HepG2 (cell line): ENCODE data around the gene COA1.

Experiments used
- ZNF747 ChIP-seq: sonication (generic); formaldehyde crosslinking; IDR thresholded peaks from 2 replicates; pipeline ENCODE4 v1.8.1; 2023; ENCODE audit warnings: missing genetic modification reagents, mild to moderate bottlenecking, borderline replicate concordance
- TF ChIP-seq, protein P1 (sequence below), 2 experiments: fragments of 450-650 bp in 1 of 2; sonication (generic) in 1 of 2; formaldehyde crosslinking; IDR thresholded peaks; 2 replicates each; pipeline versions ENCODE4 v1.5.0 to v1.8.0; 2020 to 2022; ENCODE audit warnings: mild to moderate bottlenecking in 1 of 2, missing genetic modification reagents in 1 of 2
- TF ChIP-seq, protein P2 (sequence below): sonication (generic); formaldehyde crosslinking; IDR thresholded peaks from 2 replicates; pipeline ENCODE4 v1.5.0; 2020; ENCODE audit warnings: mild to moderate bottlenecking, missing genetic modification reagents, moderate library complexity

GRCh38 chr7:43593010-43593409, 136.3 kb downstream of the COA1 start:
- TF ChIP-seq, protein P1, sequence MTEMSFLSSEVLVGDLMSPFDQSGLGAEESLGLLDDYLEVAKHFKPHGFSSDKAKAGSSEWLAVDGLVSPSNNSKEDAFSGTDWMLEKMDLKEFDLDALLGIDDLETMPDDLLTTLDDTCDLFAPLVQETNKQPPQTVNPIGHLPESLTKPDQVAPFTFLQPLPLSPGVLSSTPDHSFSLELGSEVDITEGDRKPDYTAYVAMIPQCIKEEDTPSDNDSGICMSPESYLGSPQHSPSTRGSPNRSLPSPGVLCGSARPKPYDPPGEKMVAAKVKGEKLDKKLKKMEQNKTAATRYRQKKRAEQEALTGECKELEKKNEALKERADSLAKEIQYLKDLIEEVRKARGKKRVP (CRISPR knock-in tag; IDR thresholded peaks at IDR 0.05) = no peak
- no peak for TF ChIP-seq ZNF747 (CRISPR knock-in tag)
- TF ChIP-seq, protein P2, sequence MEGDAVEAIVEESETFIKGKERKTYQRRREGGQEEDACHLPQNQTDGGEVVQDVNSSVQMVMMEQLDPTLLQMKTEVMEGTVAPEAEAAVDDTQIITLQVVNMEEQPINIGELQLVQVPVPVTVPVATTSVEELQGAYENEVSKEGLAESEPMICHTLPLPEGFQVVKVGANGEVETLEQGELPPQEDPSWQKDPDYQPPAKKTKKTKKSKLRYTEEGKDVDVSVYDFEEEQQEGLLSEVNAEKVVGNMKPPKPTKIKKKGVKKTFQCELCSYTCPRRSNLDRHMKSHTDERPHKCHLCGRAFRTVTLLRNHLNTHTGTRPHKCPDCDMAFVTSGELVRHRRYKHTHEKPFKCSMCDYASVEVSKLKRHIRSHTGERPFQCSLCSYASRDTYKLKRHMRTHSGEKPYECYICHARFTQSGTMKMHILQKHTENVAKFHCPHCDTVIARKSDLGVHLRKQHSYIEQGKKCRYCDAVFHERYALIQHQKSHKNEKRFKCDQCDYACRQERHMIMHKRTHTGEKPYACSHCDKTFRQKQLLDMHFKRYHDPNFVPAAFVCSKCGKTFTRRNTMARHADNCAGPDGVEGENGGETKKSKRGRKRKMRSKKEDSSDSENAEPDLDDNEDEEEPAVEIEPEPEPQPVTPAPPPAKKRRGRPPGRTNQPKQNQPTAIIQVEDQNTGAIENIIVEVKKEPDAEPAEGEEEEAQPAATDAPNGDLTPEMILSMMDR (CRISPR knock-in tag) = no peak
